Endothelial cell of umbilical vein (primary cell): ENCODE measurements around the gene UBE2L6. TPM values are rescaled to one million over a fixed set of nuclear protein-coding genes. Genes with fewer than 3 reads are reported as not detected.

ENCODE experiments used
- BruUV-seq: library from RNA; stranded (reverse); fragments of 400-500 nt; replicated peaks from 2 replicates; lab custom pipeline; 2021; lab: Mats Ljungman, UMichigan
- CTCF ChIA-PET: fragments of 300-600, 350-600 bp; sonication (Branson Sonifier 250); formaldehyde crosslinking; loops from one replicate; lab custom pipeline; 2021; ENCODE audit warnings: antibody characterized with exemption, inconsistent platforms; lab: Charles Lee
- POLR2A ChIA-PET: fragments of 300-600, 350-600 bp; sonication (Branson Sonifier 250); formaldehyde crosslinking; loops from one replicate; lab custom pipeline; 2021; ENCODE audit warnings: antibody characterized with exemption, inconsistent platforms; lab: Charles Lee
- DNase-seq: peaks from one replicate; pipeline ENCODE4 v3.0.0-alpha.2; 2011; ENCODE audit warnings: low read depth, low spot score
- FAIRE-seq: peaks from 2 replicates; lab custom pipeline; 2011; peaks lifted over from hg19 to GRCh38; lab: Jason Lieb, UNC
- H2AFZ ChIP-seq: 2 replicates; pipeline ENCODE4 v1.6.0; 2012; ENCODE audit warnings: low read depth, low read length, control low read depth, inconsistent platforms
- H3K27ac ChIP-seq: 2 replicates; pipeline ENCODE4 v1.5.1; 2011; ENCODE audit warnings: low read depth, mild to moderate bottlenecking, control low read depth, low read length, moderate library complexity; ENCODE audit not compliant: insufficient read depth
- H3K27me3 ChIP-seq, 2 experiments: 2 replicates each; pipeline versions ENCODE4 v1.6.0 to v1.6.1; 2011; ENCODE audit warnings: low read length in 2 of 2, mixed read lengths in 1 of 2; ENCODE audit not compliant: control insufficient read depth in 2 of 2, insufficient read depth in 2 of 2
- H3K36me3 ChIP-seq, 2 experiments: 2 replicates in 1 of 2; 3 replicates in 1 of 2; pipeline ENCODE4 v1.5.1; 2011; ENCODE audit warnings: low read length in 2 of 2, mild to moderate bottlenecking in 1 of 2, moderate library complexity in 1 of 2; ENCODE audit not compliant: control insufficient read depth in 2 of 2, insufficient read depth in 2 of 2; ENCODE audit errors: extremely low read depth in 1 of 2
- H3K4me1 ChIP-seq: 3 replicates; pipeline ENCODE4 v1.5.1; 2011; ENCODE audit warnings: mild to moderate bottlenecking, low read length; ENCODE audit not compliant: control insufficient read depth, insufficient read depth; ENCODE audit errors: extremely low read depth
- H3K4me2 ChIP-seq: 2 replicates; pipeline ENCODE4 v1.6.1; 2011; ENCODE audit warnings: low read length, control low read depth, mixed read lengths; ENCODE audit not compliant: insufficient read depth
- H3K4me3 ChIP-seq, 3 experiments: fragments of 200-600 bp in 1 of 3; sonication (generic), shearing (Covaris generic) in 1 of 3; replicated peaks in 1 of 3; 2 replicates each; pipeline ENCODE4 v1.5.1; 2011 to 2016; ENCODE audit warnings: control low read depth in 3 of 3, low read length in 3 of 3, mild to moderate bottlenecking in 2 of 3, inconsistent platforms in 1 of 3, low read depth in 1 of 3, moderate library complexity in 1 of 3; ENCODE audit not compliant: insufficient read depth in 1 of 3
- H3K79me2 ChIP-seq: 2 replicates; pipeline ENCODE4 v1.6.0; 2012; ENCODE audit warnings: low read length, inconsistent platforms; ENCODE audit not compliant: control insufficient read depth, insufficient read depth
- H3K9ac ChIP-seq: replicated peaks from 2 replicates; pipeline ENCODE3; 2011; ENCODE audit warnings: low read length, control low read depth; ENCODE audit not compliant: insufficient read depth; ENCODE audit errors: extremely low read depth
- H3K9me1 ChIP-seq: replicated peaks from 3 replicates; pipeline ENCODE4 v1.6.0; 2011; ENCODE audit warnings: mild to moderate bottlenecking, low read length; ENCODE audit not compliant: control insufficient read depth, insufficient read depth; ENCODE audit errors: extremely low read depth
- H3K9me3 ChIP-seq: replicated peaks from 2 replicates; pipeline ENCODE4 v1.5.1; 2012; ENCODE audit warnings: low read length, inconsistent platforms; ENCODE audit not compliant: control insufficient read depth, insufficient read depth
- H4K20me1 ChIP-seq: replicated peaks from 2 replicates; pipeline ENCODE3; 2011; ENCODE audit warnings: mild to moderate bottlenecking, low read length; ENCODE audit not compliant: control insufficient read depth, insufficient read depth; ENCODE audit errors: extremely low read depth
- FOS ChIP-seq: IDR thresholded peaks from 2 replicates; pipeline ENCODE4 v1.6.1; 2011; ENCODE audit warnings: mild to moderate bottlenecking, low read length, moderate library complexity, borderline replicate concordance; ENCODE audit not compliant: insufficient read depth
- GATA2 ChIP-seq: IDR thresholded peaks from 2 replicates; pipeline ENCODE4 v1.7.0; 2011; ENCODE audit warnings: low read depth, mild to moderate bottlenecking, moderate library complexity, mixed read lengths, low read length; ENCODE audit not compliant: insufficient read length, insufficient read depth
- MYC ChIP-seq: IDR thresholded peaks from one replicate; pipeline ENCODE4 v1.6.1; 2011; ENCODE audit warnings: mild to moderate bottlenecking, low read depth, low read length
- POLR2A ChIP-seq: IDR thresholded peaks from 2 replicates; pipeline ENCODE4 v1.6.1; 2012; ENCODE audit warnings: low read depth, mild to moderate bottlenecking, control low read depth, low read length
- POLR2AphosphoS5 ChIP-seq: IDR thresholded peaks from 2 replicates; pipeline ENCODE4 v1.6.1; 2012; ENCODE audit warnings: low read depth, mild to moderate bottlenecking, control low read depth, low read length, moderate library complexity; ENCODE audit not compliant: insufficient read depth
- dilution Hi-C: fragments of 300-500 bp; cut with MboI; formaldehyde crosslinking; loops from one replicate; pipeline ENCODE4 v1.15.0; 2019; ENCODE audit warnings: low sequenced_read_pairs; ENCODE audit not compliant: extremely low pct_ligation_motif_present
- intact Hi-C: fragments of 100-400 bp; cut with micrococcal nuclease; formaldehyde crosslinking; loops from one replicate; pipeline ENCODE4 v1.10.0; 2022
- polyA plus RNA-seq, 4 experiments: library from polyadenylated mRNA; depleted of rRNA in 3 of 4; stranded (reverse) in 3 of 4; unstranded in 1 of 4; fragments of >200 nt; gene quantifications; 2 replicates each; pipeline versions ENCODE4 v1.2.1 to v1.2.3, GENCODE V29; 2011 to 2012; ENCODE audit warnings: missing spikeins in 1 of 4
- small RNA-seq: library from RNA; depleted of rRNA; stranded (forward); fragments of <200 nt; gene quantifications from one replicate; pipeline ENCODE3, GENCODE V24; 2012; ENCODE audit warnings: low replicate concordance, low read depth; ENCODE audit not compliant: insufficient read depth, insufficient read length
- total RNA-seq: library from RNA; stranded (reverse); gene quantifications from 2 replicates; pipeline ENCODE4 v1.2.3, GENCODE V29; 2021

UBE2L6 gene
- total and polyA plus RNA-seq, 2 donors (not counting 3 experiments of a cell fraction or from before 2014, with no cell fraction given), result 22.3 to 25.2 TPM

GRCh38 chr11:57501953-57502352 lies 65.5 kb downstream of the UBE2L6 start:
- Histone ChIP-seq H3K4me3 (no peak overlapping the region), H3K27me3 (no peaks in the 10 kb centered on the region), H3K27ac (no peak overlapping the region), H3K4me2 (no peak overlapping the region), H3K9me1 (no peaks in the 10 kb centered on the region), H4K20me1 (no peaks in the 10 kb centered on the region), H3K4me1 (peaks cover 7% of the 10 kb centered on the region), H2AFZ (no peak overlapping the region), H3K9ac (no peak overlapping the region), H3K79me2 (no peaks in the 10 kb centered on the region), H3K36me3 (no peaks in the 10 kb centered on the region), H3K9me3 (no peaks in the 10 kb centered on the region)
- no peak for FAIRE-seq
- dilution Hi-C loops, result no loop called here
- CTCF ChIA-PET, result interaction anchor here (1.0 to 8.2 kb wide), 6 partner anchors 8 to 143 kb away, joined by 3 to 95 read pairs (median 6); no protein-coding TSS in a partner anchor
- no peak for TF ChIP-seq MYC
- TF ChIP-seq POLR2A, result no peak
- no peak for TF ChIP-seq FOS
- no peak for TF ChIP-seq POLR2AphosphoS5
- no peak for TF ChIP-seq GATA2
- intact Hi-C loops, result no loop called here
- BruUV-seq, result no TSS peak
- POLR2A ChIA-PET, result no interaction called here
- no peak for DNase-seq

Small RNA genes within 50 kb of the gene (small RNA-seq; reads per million reads assigned to genes)
- gene RN7SL605P, result not detected

Other genes with a start within 250 kb of the UBE2L6 start
- gene TNKS1BP1, start 242.7 kb downstream of the UBE2L6 start, total RNA-seq, result 93.6 and 111 TPM in 2 replicates
- 48.9 and 54.6 TPM in 2 replicates for gene TNKS1BP1, start 242.7 kb downstream of the UBE2L6 start, polyA plus RNA-seq
- gene SSRP1, start 231.8 kb downstream of the UBE2L6 start, total RNA-seq, result 140 and 146 TPM in 2 replicates
- gene SSRP1, start 231.8 kb downstream of the UBE2L6 start, polyA plus RNA-seq, result 123 and 130 TPM in 2 replicates
- gene P2RX3, start 229.3 kb downstream of the UBE2L6 start, total RNA-seq, result not detected in 2 replicates
- not detected in 2 replicates for gene P2RX3, start 229.3 kb downstream of the UBE2L6 start, polyA plus RNA-seq
- gene PRG3, start 186.5 kb downstream of the UBE2L6 start, total RNA-seq, result not detected in 2 replicates
- not detected in 2 replicates for gene PRG3, start 186.5 kb downstream of the UBE2L6 start, polyA plus RNA-seq
- 0.42 and 0.55 TPM in 2 replicates for gene PRG2, start 177.0 kb downstream of the UBE2L6 start, total RNA-seq
- gene PRG2, start 177.0 kb downstream of the UBE2L6 start, polyA plus RNA-seq, result 0.08 and 0.48 TPM in 2 replicates
- gene SLC43A3, start 140.6 kb downstream of the UBE2L6 start, total RNA-seq, result 68.9 and 89.4 TPM in 2 replicates
- 104 and 124 TPM in 2 replicates for gene SLC43A3, start 140.6 kb downstream of the UBE2L6 start, polyA plus RNA-seq
- gene RTN4RL2, start 107.1 kb downstream of the UBE2L6 start, total RNA-seq, result 0.83 and 1.3 TPM in 2 replicates
- gene RTN4RL2, start 107.1 kb downstream of the UBE2L6 start, polyA plus RNA-seq, result 0.18 and 0.35 TPM in 2 replicates
- 11.3 and 13.7 TPM in 2 replicates for gene SLC43A1, start 52.0 kb downstream of the UBE2L6 start, total RNA-seq
- gene SLC43A1, start 52.0 kb downstream of the UBE2L6 start, polyA plus RNA-seq, result 19.5 and 22.7 TPM in 2 replicates
- gene TIMM10, start 36.9 kb downstream of the UBE2L6 start, total RNA-seq, result 64.2 and 105 TPM in 2 replicates
- gene TIMM10, start 36.9 kb downstream of the UBE2L6 start, polyA plus RNA-seq, result 109 and 128 TPM in 2 replicates
- gene SMTNL1, start 30.1 kb downstream of the UBE2L6 start, total RNA-seq, result not detected in 2 replicates
- gene SMTNL1, start 30.1 kb downstream of the UBE2L6 start, polyA plus RNA-seq, result not detected in 2 replicates
- gene SERPING1, start 30.0 kb upstream of the UBE2L6 start, total RNA-seq, result not detected in 2 replicates
- gene SERPING1, start 30.0 kb upstream of the UBE2L6 start, polyA plus RNA-seq, result 0.30 TPM in 1 of 2 replicates, not detected in the other
- 0.24 and 0.30 TPM in 2 replicates for gene YPEL4, start 82.2 kb upstream of the UBE2L6 start, total RNA-seq
- 0.03 and 0.06 TPM in 2 replicates for gene YPEL4, start 82.2 kb upstream of the UBE2L6 start, polyA plus RNA-seq
- 17.9 and 20.9 TPM in 2 replicates for gene CLP1, start 90.1 kb upstream of the UBE2L6 start, total RNA-seq
- gene CLP1, start 90.1 kb upstream of the UBE2L6 start, polyA plus RNA-seq, result 19.4 and 20.8 TPM in 2 replicates
- gene ZDHHC5, start 100.4 kb upstream of the UBE2L6 start, total RNA-seq, result 67.4 and 74.0 TPM in 2 replicates
- 52.9 and 61.1 TPM in 2 replicates for gene ZDHHC5, start 100.4 kb upstream of the UBE2L6 start, polyA plus RNA-seq
- gene MED19, start 144.5 kb upstream of the UBE2L6 start, total RNA-seq, result 25.1 TPM in 2 replicates
- gene MED19, start 144.5 kb upstream of the UBE2L6 start, polyA plus RNA-seq, result 48.0 and 80.3 TPM in 2 replicates
- gene TMX2, start 144.9 kb upstream of the UBE2L6 start, total RNA-seq, result 66.3 and 67.7 TPM in 2 replicates
- gene TMX2, start 144.9 kb upstream of the UBE2L6 start, polyA plus RNA-seq, result 52.7 and 55.9 TPM in 2 replicates
- 161 and 167 TPM in 2 replicates for gene SELENOH, start 173.8 kb upstream of the UBE2L6 start, total RNA-seq
- gene SELENOH, start 173.8 kb upstream of the UBE2L6 start, polyA plus RNA-seq, result 218 and 247 TPM in 2 replicates
- gene BTBD18, start 184.1 kb upstream of the UBE2L6 start, total RNA-seq, result not detected in 2 replicates
- gene BTBD18, start 184.1 kb upstream of the UBE2L6 start, polyA plus RNA-seq, result not detected in 2 replicates
- 268 and 285 TPM in 2 replicates for gene CTNND1, start 194.1 kb upstream of the UBE2L6 start, total RNA-seq
- 132 and 152 TPM in 2 replicates for gene CTNND1, start 194.1 kb upstream of the UBE2L6 start, polyA plus RNA-seq